HG03378 (cell line): ENCODE results near the gene MYO1F.
"Not testable (repeated sequence)": the region's sequence is repeated elsewhere in the genome, so short reads cannot be mapped to it uniquely, and the experiment has no call there.

Experiments
- ATAC-seq: cut with Tn5 transposase; IDR thresholded peaks from one replicate; pipeline ENCODE4 v1.9.1; 2021; ENCODE audit warnings: mild to moderate bottlenecking, moderate library complexity; ENCODE audit not compliant: unreplicated experiment

MYO1F gene

DNA sequence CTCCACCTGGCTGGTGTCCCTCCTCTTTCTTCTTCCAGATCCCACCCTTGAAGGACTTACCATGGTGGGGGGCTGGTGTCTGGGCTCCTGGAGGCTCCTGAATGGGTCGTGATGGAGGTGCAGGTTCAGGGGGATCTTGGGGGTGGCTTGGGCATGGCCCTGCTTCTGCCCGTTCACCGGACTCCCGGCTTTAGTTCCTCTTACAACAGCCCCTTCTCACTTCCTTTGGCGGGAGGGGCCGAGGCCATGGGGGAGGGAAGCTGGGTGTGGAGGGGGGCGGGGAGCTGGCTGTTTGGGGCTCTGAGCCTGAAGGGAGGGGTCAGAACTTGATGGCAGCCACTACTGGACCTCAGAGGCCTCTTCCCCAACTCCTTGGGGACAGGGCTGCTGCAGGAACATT lies at the start of gene MYO1F:
TSS of gene MYO1F (minus strand) at position 196 of the 400 bp plus-strand sequence. CDS start at position 63, 133 bp downstream.
- no peak for ATAC-seq

- no peak for ATAC-seq
These were observed 49.6 kb upstream of the MYO1F start for GRCh38 chr19:8626842-8627241.

DNA sequence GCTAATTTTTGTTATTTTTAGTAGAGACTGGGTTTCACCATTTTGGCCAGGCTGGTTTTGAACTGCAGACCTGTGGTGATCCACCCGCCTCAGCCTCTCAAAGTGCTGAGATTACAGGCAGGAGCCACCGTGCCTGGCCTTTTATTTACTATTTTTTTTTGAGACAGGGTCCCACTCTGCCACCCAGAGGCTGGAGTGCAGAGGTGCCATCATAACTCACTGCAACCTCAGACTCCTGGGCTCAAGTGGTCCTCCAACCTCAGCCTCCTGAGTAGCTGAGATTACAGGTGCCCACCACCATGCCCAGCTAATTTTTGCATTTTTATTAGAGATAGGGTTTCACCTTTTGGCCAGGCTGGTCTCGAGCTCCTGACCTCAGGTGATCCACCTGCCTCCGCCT lies 45.6 kb upstream of the MYO1F start:
- ATAC-seq, result not testable (repeated sequence)

- ATAC-seq, result no peak
These were observed 41.5 kb upstream of the MYO1F start for GRCh38 chr19:8618751-8619150.

DNA sequence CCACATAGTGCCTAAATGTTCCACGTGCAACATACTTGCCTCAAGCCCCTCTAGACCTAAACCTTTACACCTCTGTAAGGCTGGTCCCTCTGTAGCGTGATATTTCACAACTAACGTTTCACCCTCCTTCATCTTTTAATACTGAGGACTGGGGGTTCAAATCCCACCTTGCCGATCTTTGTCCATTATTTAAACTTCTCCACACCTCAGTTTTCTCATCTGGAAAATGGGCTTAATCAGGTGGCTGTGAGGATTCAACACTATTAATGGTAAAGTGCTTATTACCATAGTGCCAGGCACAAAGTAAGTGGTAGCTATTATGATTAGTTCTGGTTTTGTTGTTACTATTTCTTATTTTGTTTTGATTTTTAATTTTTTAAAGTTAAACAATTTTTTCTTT lies 40.7 kb upstream of the MYO1F start:
- ATAC-seq, result no peak

DNA sequence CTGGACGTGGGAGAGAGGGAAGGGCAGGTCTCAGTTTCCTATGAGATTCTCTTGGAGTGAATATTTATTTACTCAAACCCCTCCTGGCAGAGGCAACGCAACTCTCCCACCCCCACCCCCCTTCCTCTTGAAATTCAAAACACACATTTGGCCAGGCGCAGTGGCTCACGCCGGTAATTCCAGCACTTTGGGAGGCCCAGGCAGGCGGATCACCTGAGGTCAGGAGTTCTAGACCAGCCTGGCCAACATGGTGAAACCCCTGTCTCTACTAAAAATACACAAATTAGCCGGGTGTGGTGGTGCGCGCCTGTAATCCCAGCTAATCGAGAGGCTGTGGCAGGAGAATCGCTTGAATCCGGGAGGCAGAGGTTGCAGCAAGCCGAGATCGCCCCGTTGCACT lies 40.1 kb upstream of the MYO1F start:
- ATAC-seq, result not testable (repeated sequence)

DNA sequence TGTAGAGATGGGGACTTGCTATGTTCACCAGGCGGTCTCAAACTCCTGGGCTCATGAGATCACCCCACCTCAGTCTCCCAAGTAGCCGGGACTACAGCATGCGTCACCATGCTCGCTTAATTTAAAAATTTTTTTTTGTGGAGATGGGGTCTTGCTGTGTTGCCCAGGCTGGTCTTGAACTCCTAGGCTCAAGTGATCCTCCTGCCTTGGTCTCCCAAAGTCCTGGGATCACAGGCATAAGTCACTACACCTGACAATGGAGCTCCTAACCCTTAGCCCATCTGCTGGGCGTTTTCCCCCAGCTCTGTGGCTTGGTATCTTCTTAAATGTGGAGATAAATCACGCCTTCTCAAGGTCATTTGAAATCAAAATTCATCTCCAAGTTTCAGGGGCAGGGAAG lies 39.6 kb upstream of the MYO1F start:
- ATAC-seq, result no peak

DNA sequence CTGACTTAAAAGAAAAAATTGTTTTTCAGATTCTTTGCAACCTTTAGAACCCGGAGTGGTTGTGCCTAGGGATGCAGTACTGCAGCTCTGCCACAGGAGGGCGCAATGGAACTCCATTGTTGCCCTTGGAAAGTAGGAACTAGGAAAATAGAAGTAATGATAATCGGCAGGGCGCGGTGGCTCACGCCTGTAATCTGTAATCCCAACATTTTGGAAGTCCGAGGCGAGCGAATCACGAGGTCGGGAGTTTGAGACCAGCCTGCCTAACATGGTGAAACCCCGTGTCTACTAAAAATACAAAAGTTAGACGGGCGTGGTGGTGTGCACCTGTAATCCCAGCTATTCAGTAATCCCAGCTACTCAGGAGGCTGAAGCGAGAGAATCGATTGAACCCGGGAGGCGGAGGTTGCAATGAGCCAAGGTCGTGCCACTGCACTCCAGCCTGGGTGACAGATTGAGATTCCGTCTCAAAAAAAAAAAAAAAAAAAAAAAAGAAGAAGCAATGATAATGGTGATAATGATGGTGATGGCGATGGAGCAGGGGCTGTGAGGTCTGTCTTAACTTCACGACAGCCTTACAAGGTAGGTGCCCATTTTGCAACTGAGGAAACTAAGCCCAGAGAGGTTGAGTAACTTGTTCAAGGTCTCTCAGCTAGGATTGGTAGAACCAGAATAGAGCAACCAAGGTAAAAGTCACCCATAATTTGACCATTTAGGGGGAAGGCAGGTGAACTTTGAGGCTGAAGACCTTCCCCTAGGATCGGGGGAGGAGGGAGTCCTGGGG lies 38.8 kb upstream of the MYO1F start:
- no peak for ATAC-seq

GRCh38 chr19:8615024-8615423 lies 37.8 kb upstream of the MYO1F start:
- ATAC-seq, result no peak

GRCh38 chr19:8614455-8614854 lies 37.2 kb upstream of the MYO1F start:
- no peak for ATAC-seq

DNA sequence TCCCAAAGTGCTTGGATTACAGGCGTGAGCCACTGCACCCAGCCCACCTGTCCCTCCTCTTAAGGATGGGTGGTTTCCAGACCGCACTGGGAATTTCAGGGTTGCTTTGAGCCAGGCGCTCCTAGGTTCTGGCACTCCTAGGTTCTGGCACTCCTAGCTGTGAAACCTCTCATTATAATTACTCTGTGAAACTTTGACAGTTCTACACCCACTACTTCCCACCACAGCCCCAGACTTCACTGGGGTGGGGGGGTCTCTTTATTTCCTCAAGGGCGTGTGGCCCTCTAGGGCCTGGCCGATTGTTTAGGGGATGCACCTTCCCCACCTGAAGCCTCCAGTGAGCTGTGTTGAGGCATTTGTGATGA lies 35.5 kb upstream of the MYO1F start:
- no peak for ATAC-seq

- no peak for ATAC-seq
These were observed 34.9 kb upstream of the MYO1F start for GRCh38 chr19:8611877-8612806.

GRCh38 chr19:8611391-8611876 lies 34.2 kb upstream of the MYO1F start:
- ATAC-seq, result no peak

GRCh38 chr19:8610936-8611300 lies 33.7 kb upstream of the MYO1F start:
- ATAC-seq, result no peak

- ATAC-seq, result no peak
These were observed 33.0 kb upstream of the MYO1F start, which contains the start of gene ADAMTS10 for GRCh38 chr19:8610041-8610935. TSS of gene ADAMTS10 (minus strand) at chr19:8610715. CDS start at chr19:8605710, 5,005 bp downstream.

GRCh38 chr19:8609279-8610040 lies 32.2 kb upstream of the MYO1F start:
- ATAC-seq, result no peak

- ATAC-seq, result no peak
These were observed 31.7 kb upstream of the MYO1F start for GRCh38 chr19:8608941-8609278.

GRCh38 chr19:8607386-8607785 lies 30.1 kb upstream of the MYO1F start:
- no peak for ATAC-seq

DNA sequence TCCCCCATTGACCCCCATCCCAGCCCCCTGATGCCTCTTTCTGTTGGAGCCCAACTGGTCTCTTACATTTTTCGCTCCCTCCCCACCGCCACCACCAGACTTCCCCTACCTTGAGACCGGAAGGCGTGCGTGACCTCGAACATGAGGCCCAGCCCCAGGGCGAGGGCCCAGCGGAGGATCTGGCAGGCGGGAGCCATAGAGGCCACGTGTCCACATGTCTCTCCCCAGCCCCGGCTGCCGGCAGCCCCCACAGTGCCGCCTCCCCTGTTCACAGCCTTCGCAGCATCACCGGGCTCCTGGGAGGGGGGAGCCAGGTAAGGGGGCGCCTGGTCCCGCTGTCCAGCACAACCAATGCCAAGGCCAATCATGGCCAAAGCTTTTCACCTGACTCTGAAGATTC lies 28.3 kb upstream of the MYO1F start:
- ATAC-seq, result no peak

GRCh38 chr19:8601796-8602195 lies 24.6 kb upstream of the MYO1F start:
- no peak for ATAC-seq
